Measurements from ENCODE around the gene CDK14. TPM values are rescaled to one million over a fixed set of nuclear protein-coding genes. Genes with fewer than 3 reads are reported as not detected.
"Not testable (repeated sequence)": the region's sequence is repeated elsewhere in the genome, so short reads cannot be mapped to it uniquely, and the experiment has no call there.

Gene CDK14
- total RNA-seq, 1 donor from 2014 or later, result 1.1 TPM

- no peak for ATAC-seq
These were observed 1.6 kb downstream of the CDK14 start for GRCh38 chr7:90597563-90598253.

GRCh38 chr7:90599038-90599437 is 2.9 kb downstream of the CDK14 start:
- ATAC-seq, result no peak

GRCh38 chr7:90599892-90600555 is 3.9 kb downstream of the CDK14 start:
- no peak for ATAC-seq

GRCh38 chr7:90602303-90602702 is 6.2 kb downstream of the CDK14 start:
- ATAC-seq, result no peak

- no peak for ATAC-seq
These were observed 7.2 kb downstream of the CDK14 start for GRCh38 chr7:90603346-90603745.

GRCh38 chr7:90604383-90604782 is 8.3 kb downstream of the CDK14 start:
- ATAC-seq, result no peak

GRCh38 chr7:90605055-90605454 is 8.9 kb downstream of the CDK14 start:
- no peak for ATAC-seq

- ATAC-seq, result no peak
These were observed 11.1 kb downstream of the CDK14 start for GRCh38 chr7:90607196-90607595.

- no peak for ATAC-seq
These were observed 14.0 kb downstream of the CDK14 start for GRCh38 chr7:90610105-90610504.

- ATAC-seq, result no peak
These were observed 15.0 kb downstream of the CDK14 start for GRCh38 chr7:90611115-90611514.

GRCh38 chr7:90613088-90613498 is 17.0 kb downstream of the CDK14 start:
- ATAC-seq, result no peak

- no peak for ATAC-seq
These were observed 21.3 kb downstream of the CDK14 start for GRCh38 chr7:90617442-90617841.

- no peak for ATAC-seq
These were observed 22.8 kb downstream of the CDK14 start for GRCh38 chr7:90618876-90619275.

GRCh38 chr7:90621125-90621746 is 25.1 kb downstream of the CDK14 start:
- no peak for ATAC-seq

GRCh38 chr7:90621747-90622140 is 25.6 kb downstream of the CDK14 start:
- no peak for ATAC-seq

GRCh38 chr7:90622670-90623069 is 26.5 kb downstream of the CDK14 start:
- no peak for ATAC-seq

- ATAC-seq, result no peak
These were observed 28.2 kb downstream of the CDK14 start for GRCh38 chr7:90624225-90624911.

GRCh38 chr7:90625051-90625450 is 28.9 kb downstream of the CDK14 start:
- no peak for ATAC-seq

- no peak for ATAC-seq
These were observed 29.4 kb downstream of the CDK14 start for GRCh38 chr7:90625562-90625961.

GRCh38 chr7:90626013-90626412 is 29.9 kb downstream of the CDK14 start:
- no peak for ATAC-seq

GRCh38 chr7:90629297-90629918 is 33.3 kb downstream of the CDK14 start:
- peak; percentile 64 for ATAC-seq

GRCh38 chr7:90631502-90631901 is 35.4 kb downstream of the CDK14 start:
- no peak for ATAC-seq

- ATAC-seq, result not testable (repeated sequence)
These were observed 43.6 kb downstream of the CDK14 start for GRCh38 chr7:90639683-90640082.

Measured in esophagus mucosa (tissue), 1 donor.